Mammary epithelial cell (primary cell): ENCODE data around the gene MRPL41.

Experiments used
- EZH2 ChIP-seq: IDR thresholded peaks from 2 replicates; pipeline ENCODE4 v1.6.1; 2012; ENCODE audit warnings: low read length, inconsistent platforms, borderline replicate concordance
- TF ChIP-seq, protein P1 (sequence below), 2 donors: IDR thresholded peaks in 1 of 2; conservative IDR thresholded peaks in 1 of 2; 2 replicates each; pipeline ENCODE4 v1.5.1; 2011 to 2012; ENCODE audit warnings: inconsistent platforms in 2 of 2, low read length in 2 of 2, mild to moderate bottlenecking in 2 of 2, control low read depth in 1 of 2, low read depth in 1 of 2; ENCODE audit not compliant: insufficient read depth in 1 of 2; ENCODE audit errors: extremely low read depth in 1 of 2

DNA sequence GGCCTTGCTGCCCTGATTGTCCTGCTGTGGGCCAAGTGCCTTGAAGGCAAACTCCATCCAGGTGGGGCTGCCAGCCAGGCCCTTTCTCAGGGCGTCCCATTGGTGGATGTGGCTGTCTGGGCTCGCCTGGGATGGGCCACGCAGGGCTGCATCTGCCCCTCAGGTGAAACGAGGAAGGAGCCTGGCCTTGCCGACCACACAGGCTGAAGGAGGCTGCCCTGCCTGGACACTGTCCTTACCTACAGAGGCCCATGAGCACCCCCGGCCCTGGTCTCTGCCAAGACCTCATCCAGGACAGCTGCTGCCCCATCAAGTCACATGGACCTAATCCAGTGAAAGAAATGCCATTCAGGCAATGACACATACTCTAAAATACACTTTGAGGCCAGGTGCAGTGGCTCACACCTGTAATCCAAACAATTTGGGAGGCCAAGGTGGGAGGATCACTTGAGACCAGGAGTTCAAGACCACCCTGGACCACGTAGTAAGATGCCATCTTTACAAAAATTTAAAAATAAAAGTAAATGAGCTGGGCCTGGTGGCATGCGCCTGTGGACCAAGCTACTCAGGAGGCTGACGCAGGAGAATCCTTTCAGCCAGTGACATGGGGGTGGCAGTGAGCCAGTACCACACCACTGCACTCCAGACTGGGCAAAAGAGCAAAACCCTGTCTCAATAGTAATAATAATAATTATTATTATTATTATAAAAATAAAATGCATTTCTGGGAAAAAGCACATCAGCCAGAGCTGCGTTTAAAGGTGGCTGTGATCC, 35.3 kb upstream of the MRPL41 start:
- no peak for TF ChIP-seq EZH2
- TF ChIP-seq, protein P1, sequence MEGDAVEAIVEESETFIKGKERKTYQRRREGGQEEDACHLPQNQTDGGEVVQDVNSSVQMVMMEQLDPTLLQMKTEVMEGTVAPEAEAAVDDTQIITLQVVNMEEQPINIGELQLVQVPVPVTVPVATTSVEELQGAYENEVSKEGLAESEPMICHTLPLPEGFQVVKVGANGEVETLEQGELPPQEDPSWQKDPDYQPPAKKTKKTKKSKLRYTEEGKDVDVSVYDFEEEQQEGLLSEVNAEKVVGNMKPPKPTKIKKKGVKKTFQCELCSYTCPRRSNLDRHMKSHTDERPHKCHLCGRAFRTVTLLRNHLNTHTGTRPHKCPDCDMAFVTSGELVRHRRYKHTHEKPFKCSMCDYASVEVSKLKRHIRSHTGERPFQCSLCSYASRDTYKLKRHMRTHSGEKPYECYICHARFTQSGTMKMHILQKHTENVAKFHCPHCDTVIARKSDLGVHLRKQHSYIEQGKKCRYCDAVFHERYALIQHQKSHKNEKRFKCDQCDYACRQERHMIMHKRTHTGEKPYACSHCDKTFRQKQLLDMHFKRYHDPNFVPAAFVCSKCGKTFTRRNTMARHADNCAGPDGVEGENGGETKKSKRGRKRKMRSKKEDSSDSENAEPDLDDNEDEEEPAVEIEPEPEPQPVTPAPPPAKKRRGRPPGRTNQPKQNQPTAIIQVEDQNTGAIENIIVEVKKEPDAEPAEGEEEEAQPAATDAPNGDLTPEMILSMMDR (conservative IDR thresholded peaks at IDR 0.05 in 1 of 2, IDR thresholded peaks at IDR 0.05 in 1 of 2; ENCODE audit: extremely low read depth in 1 of 2, insufficient read depth in 1 of 2, low read depth in 1 of 2, low read length in 2 of 2): no peak
